ENCODE measurements around the gene CCDC144A.
A peak's percentile ranks its signal among the peaks of the same experiment; 100 is the strongest.
"Not testable (repeated sequence)": the region's sequence is repeated elsewhere in the genome, so short reads cannot be mapped to it uniquely, and the experiment has no call there.

CCDC144A gene

GRCh38 chr17:16689731-16690281, at the start of gene CCDC144A:
TSS of gene CCDC144A (plus strand) at chr17:16690241. CDS start at chr17:16690401, 160 bp downstream.
- DNase-seq: peak; percentile 59

GRCh38 chr17:16649585-16649984, 40.5 kb upstream of the CCDC144A start:
- DNase-seq: no peak

- DNase-seq: no peak
These were observed 37.8 kb upstream of the CCDC144A start for GRCh38 chr17:16652252-16652651.

- no peak for DNase-seq
These were observed 37.1 kb upstream of the CCDC144A start for GRCh38 chr17:16652847-16653366.

DNA sequence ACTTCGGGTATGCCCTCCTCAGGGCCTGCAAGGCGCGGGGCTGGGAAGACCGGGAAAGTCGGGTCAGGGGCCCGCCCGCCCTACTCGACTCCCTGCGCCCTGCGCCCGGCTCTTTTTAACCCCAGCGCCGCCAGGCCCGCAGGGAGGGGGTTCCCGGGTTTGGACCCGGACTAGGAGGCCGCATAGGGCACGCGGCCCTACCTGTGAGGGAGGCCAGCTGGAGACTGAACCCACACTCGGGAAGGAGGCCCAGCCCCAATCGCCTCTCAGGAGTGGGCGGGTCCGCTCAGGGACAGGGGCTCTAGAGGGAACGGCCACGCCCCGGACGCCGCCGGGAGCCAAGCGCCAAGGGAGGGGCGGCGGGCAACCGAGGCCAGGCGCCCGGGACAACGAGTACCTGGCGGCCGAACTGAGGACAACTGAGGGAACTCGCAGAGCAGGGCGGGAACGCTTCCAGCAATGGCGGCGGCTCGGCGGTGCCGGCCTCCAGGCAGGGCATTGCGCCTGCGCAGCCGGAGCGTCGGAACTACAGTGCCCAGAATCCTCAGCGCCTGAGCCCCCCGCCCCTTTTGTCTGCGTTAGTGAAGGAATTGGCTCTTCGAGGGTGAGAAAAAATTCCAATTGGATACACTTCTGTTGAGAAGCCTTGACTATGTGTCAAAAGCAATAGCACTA, 36.5 kb upstream of the CCDC144A start, which contains the start of gene ZNF624:
Gene ZNF624, minus strand, starts transcription at position 484 of the 675 bp plus-strand sequence.
- peak; percentile 90 for DNase-seq

- DNase-seq: no peak
These were observed 28.8 kb upstream of the CCDC144A start for GRCh38 chr17:16661217-16661616.

GRCh38 chr17:16662936-16663335, 27.1 kb upstream of the CCDC144A start:
- DNase-seq: no peak

GRCh38 chr17:16666553-16666906, 23.5 kb upstream of the CCDC144A start:
- DNase-seq: not testable (repeated sequence)

GRCh38 chr17:16666907-16667636, 23.0 kb upstream of the CCDC144A start:
- DNase-seq: peak; percentile 26

- no peak for DNase-seq
These were observed 13.3 kb upstream of the CCDC144A start for GRCh38 chr17:16676676-16677268.

DNA sequence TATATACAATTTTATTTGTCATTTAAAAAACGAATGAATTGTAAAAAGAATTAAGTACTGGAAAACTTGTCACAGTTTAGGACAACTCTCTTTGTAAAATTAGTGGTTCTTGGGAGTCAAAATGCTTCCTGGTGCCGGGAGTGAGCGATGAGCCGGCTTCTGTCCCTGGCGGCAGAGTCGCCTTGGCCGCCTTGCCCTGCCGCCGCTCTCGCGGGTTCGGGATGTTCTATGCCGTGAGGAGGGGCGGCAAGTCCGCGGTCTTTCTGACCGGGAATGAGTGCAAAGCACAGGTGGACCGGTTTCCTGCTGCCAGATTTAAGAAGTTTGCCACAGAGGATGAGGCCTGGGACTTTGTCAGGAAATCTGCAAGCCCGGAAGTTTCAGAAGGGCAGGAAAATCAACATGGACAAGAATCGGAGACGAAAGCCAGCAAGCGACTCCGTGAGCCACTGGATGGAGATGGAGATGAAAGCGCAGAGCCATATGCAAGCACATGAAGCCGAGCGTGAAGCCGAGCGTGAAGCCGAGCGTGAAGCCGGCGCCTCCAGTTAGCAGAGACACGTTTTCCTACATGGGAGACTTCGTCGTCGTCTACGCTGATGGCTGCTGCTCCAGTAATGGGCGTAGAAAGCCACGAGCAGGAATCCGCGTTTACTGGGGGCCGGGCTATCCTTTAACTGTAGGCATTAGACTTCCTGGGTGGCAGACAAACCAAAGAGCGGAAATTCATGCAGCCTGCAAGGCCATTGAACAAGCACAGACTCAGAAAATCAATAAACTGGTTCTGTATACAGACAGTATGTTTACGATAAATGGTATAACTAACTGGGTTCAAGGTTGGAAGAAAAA, 6.5 kb upstream of the CCDC144A start:
- peak; percentile 46 for DNase-seq

GRCh38 chr17:16686019-16686418, 4.0 kb upstream of the CCDC144A start:
- not testable (repeated sequence) for DNase-seq

GRCh38 chr17:16687151-16687550, 2.9 kb upstream of the CCDC144A start:
- not testable (repeated sequence) for DNase-seq

GRCh38 chr17:16690447-16690846, 406 bp downstream of the CCDC144A start:
- DNase-seq: not testable (repeated sequence)

GRCh38 chr17:16697603-16698002, 7.6 kb downstream of the CCDC144A start:
- not testable (repeated sequence) for DNase-seq

- peak; percentile 15 for DNase-seq
These were observed 55.6 kb downstream of the CCDC144A start for GRCh38 chr17:16745492-16746203.

DNA sequence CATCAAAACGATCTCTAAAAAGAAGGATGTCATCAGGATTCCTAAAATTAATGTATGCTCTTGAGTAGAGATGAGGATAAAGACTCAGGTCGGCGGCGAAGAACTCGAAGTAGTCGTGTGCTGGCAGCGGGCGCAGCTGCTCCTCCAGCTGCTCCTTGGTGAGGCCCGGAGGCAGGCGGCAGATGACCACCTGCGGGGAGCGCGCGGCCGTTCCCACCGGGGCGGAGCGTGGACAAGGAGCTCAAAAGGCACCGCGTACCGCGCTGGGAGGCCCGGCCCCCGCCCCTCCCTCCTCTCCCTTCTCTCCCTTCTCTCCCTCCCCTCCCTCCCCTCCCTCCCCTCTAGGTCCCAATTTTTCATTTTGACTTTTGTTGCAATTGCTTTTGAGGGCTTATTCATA, 56.5 kb downstream of the CCDC144A start:
- peak; percentile 60 for DNase-seq

DNA sequence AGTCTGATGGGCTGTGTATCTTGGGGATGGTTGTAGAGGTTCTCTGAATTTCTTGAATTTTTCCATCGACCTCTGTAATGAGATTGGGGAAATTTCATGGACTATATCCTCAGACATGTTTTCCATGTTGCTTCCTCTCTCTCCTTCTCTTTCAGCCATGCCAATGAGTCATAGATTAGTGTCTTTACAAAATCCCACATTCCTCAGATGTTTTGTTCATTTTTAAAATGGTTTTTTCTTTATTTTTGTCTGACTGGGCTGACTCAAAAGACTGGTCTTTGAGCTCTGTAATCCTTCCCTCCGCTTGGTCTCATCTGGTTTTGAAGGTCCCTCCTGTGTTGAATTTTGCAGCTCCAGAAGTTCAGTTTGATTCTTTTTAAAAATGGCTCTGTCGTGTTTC, 60.5 kb downstream of the CCDC144A start:
- not testable (repeated sequence) for DNase-seq

DNA sequence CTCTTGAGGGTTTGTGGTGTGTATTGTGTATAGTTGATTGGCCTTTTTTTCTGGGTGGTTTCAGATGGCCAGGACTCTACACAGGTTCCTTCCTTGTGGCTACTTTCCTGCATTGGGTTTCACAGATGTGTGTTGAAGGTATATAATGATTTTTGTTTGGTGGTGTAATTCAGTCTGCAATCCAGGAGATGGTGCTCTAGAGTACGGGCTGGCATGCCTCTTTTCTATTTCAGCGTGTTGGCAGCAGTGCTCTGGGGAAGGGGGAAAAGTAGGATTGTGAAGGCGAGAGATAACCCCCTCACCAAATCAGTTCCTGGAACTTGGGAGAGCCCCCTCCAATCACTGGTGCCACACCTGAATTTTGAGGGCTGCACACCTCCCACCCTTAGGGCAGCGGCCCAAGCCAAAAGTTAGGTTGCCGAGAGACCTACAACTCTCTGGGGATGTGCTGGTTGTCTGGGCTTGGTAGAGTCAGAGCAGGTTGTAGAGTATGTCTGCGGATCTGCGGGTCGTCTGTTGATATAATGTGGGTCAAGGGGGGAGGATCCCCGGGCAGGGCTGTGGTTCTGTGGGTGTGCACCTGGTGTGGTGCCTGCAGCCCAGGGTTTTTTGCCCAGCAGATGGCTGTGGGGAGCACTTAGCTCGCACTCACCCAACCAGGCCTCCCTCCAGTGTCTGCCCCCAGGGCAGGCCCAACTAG, 61.3 kb downstream of the CCDC144A start:
- DNase-seq: peak; percentile 37

GRCh38 chr17:16751924-16752287, 61.9 kb downstream of the CCDC144A start:
- not testable (repeated sequence) for DNase-seq

DNA sequence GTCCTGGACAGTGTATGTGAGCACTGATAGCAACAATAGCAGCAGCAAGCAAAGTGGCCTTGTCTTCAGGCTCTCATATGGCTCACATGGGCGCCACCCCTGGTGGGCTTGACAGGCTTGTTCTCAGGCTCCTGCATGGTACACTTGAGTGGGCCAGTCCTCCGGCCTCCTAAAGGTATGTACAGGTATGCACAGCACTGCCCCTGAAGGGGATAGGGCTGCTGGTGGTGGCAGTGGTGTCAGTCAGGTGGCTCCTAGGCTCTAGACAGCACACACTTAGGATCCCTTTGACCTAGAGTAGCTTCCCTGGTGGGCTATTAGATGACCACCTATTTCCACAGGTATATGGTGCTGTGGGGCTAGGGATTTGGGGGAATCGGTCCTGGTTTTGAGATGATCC, 67.5 kb downstream of the CCDC144A start:
- not testable (repeated sequence) for DNase-seq

All from NCI-H69 (cell line).